GM12878 (cell line): ENCODE results near the gene ABI2.

Experiments used
- CREB1 ChIP-seq: IDR thresholded peaks from 2 replicates; pipeline ENCODE4 v1.6.1; 2012; ENCODE audit warnings: low read depth, mild to moderate bottlenecking, inconsistent platforms
- EP300 ChIP-seq, 2 experiments: fragments of 150-350 bp in 1 of 2; IDR thresholded peaks; 2 replicates each; pipeline ENCODE4 v1.6.1; 2011 to 2012; ENCODE audit warnings: low read depth in 2 of 2, low read length in 2 of 2, borderline replicate concordance in 1 of 2, improper control_type of control experiment in 1 of 2, inconsistent platforms in 1 of 2; ENCODE audit not compliant: control insufficient read depth in 1 of 2
- ETV6 ChIP-seq, 2 experiments: fragments of 450-650 bp in 1 of 2; IDR thresholded peaks in 1 of 2; conservative IDR thresholded peaks in 1 of 2; 2 replicates each; pipeline ENCODE4 v1.6.1; 2014; ENCODE audit warnings: antibody characterized with exemption in 1 of 2, borderline replicate concordance in 1 of 2, low read depth in 1 of 2, mild to moderate bottlenecking in 1 of 2, moderate library complexity in 1 of 2
- MAX ChIP-seq: IDR thresholded peaks from 2 replicates; pipeline ENCODE4 v1.6.1; 2012; ENCODE audit warnings: low read depth, low read length, improper control_type of control experiment
- POLR2A ChIP-seq: IDR thresholded peaks from 2 replicates; pipeline ENCODE4 v1.6.1; 2011; ENCODE audit warnings: low read depth, mild to moderate bottlenecking, low read length
- RAD21 ChIP-seq: IDR thresholded peaks from 2 replicates; pipeline ENCODE4 v1.6.1; 2011; ENCODE audit warnings: mild to moderate bottlenecking, low read depth, low read length, moderate library complexity; ENCODE audit not compliant: insufficient read depth
- SREBF1 ChIP-seq: IDR thresholded peaks from 2 replicates; pipeline ENCODE4 v1.6.1; 2012; ENCODE audit warnings: mild to moderate bottlenecking, low read length

DNA sequence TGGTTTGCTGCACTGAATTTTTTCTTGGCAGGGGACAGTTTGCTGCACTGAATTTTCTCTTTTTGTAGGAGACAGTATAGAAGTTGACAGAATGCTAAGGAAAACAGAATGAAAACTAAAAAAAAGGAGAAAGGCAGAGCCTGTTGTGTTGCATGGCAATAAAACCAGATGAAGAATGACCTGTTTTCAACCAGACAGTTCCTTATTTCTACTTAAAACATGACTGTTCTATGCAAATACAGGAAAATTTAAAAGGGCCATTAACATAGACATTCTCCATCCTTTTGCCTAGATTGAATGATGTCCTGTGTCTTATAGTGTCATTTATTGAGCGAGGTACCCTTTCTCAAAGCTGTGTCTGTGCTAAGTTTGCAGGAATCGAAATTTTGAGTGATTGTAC lies 33.3 kb downstream of the ABI2 start:
- no peak for TF ChIP-seq MAX
- no peak for TF ChIP-seq CREB1
- no peak for TF ChIP-seq EP300 (IDR thresholded peaks at IDR 0.05; ENCODE audit: borderline replicate concordance in 1 of 2, control insufficient read depth in 1 of 2, low read depth in 2 of 2, low read length in 2 of 2)
- no peak for TF ChIP-seq RAD21
- no peak for TF ChIP-seq ETV6 (conservative IDR thresholded peaks at IDR 0.05 in 1 of 2, IDR thresholded peaks at IDR 0.05 in 1 of 2; ENCODE audit: borderline replicate concordance in 1 of 2, low read depth in 1 of 2)
- TF ChIP-seq SREBF1: no peak
- no peak for TF ChIP-seq POLR2A
